Central memory CD4-positive, alpha-beta T cell (primary cell): ENCODE data around the gene CLIC3.
A peak's percentile ranks its signal among the peaks of the same experiment; 100 is the strongest.

Experiments
- DNase-seq: peaks from one replicate; pipeline ENCODE4 v3.0.0; 2022

The CLIC3 gene

GRCh38 chr9:136950656-136951276, 45.6 kb downstream of the CLIC3 start:
- DNase-seq, result no peak

GRCh38 chr9:136949817-136950655, 46.3 kb downstream of the CLIC3 start:
- DNase-seq, result peak; percentile 93

GRCh38 chr9:136949239-136949816, 47.0 kb downstream of the CLIC3 start:
- no peak for DNase-seq

- no peak for DNase-seq
Observed at GRCh38 chr9:136947955-136948510, 48.3 kb downstream of the CLIC3 start.

GRCh38 chr9:136947028-136947891, 49.1 kb downstream of the CLIC3 start:
- DNase-seq, result no peak

- DNase-seq, result no peak
Observed at GRCh38 chr9:136946228-136947027, 49.9 kb downstream of the CLIC3 start.

- DNase-seq, result no peak
Observed at GRCh38 chr9:136945333-136946227, 50.8 kb downstream of the CLIC3 start.
